H1 (cell line): ENCODE measurements around the gene TEAD4. TPM values are rescaled to one million over a fixed set of nuclear protein-coding genes. Genes with fewer than 3 reads are reported as not detected.

Experiments
- BCL11A ChIP-seq, 2 experiments: IDR thresholded peaks; one replicate each; pipeline ENCODE4 v1.6.1; 2011; ENCODE audit warnings: low read depth in 2 of 2, low read length in 2 of 2, mild to moderate bottlenecking in 2 of 2
- CEBPB ChIP-seq: IDR thresholded peaks from 2 replicates; pipeline ENCODE4 v1.6.1; 2012; ENCODE audit warnings: low read depth, low read length
- EZH2 ChIP-seq: fragments of 200-600 bp; sonication (generic); IDR thresholded peaks from 2 replicates; pipeline ENCODE4 v1.7.1; 2012; ENCODE audit warnings: low read depth, mild to moderate bottlenecking, moderate library complexity, low read length, inconsistent platforms; ENCODE audit not compliant: severe bottlenecking
- JUND ChIP-seq: IDR thresholded peaks from 2 replicates; pipeline ENCODE4 v1.6.1; 2011; ENCODE audit warnings: mild to moderate bottlenecking, improper control_type of control experiment, low read length
- KDM1A ChIP-seq: fragments of 200-600, 300-600 bp; sonication (generic); IDR thresholded peaks from 2 replicates; pipeline ENCODE4 v1.7.1; 2016; ENCODE audit warnings: mild to moderate bottlenecking, low read length, borderline replicate concordance
- PHF8 ChIP-seq: fragments of 200-600 bp; sonication (generic); conservative IDR thresholded peaks from 2 replicates; pipeline ENCODE4 v1.7.1; 2012; ENCODE audit warnings: low read depth, mild to moderate bottlenecking, inconsistent platforms, low read length, moderate library complexity
- SIRT6 ChIP-seq: IDR thresholded peaks from one replicate; pipeline ENCODE4 v1.7.1; 2012; ENCODE audit warnings: low read length, inconsistent platforms
- polyA plus RNA-seq, 7 experiments: library from polyadenylated mRNA; depleted of rRNA in 3 of 7; stranded (reverse) in 5 of 7; unstranded in 2 of 7; fragments of >200 nt in 5 of 7; fragments of 200-250 nt in 2 of 7; gene quantifications; 1 replicate in 5 of 7; 2 replicates in 1 of 7; 4 replicates in 1 of 7; pipeline versions ENCODE4 v1.2.1 to v1.2.3, GENCODE V29; 2011 to 2013; ENCODE audit warnings: missing spikeins in 2 of 7, mixed read lengths in 2 of 7
- total RNA-seq: library from RNA; stranded (reverse); fragmentation: NEBNext Ultra II Directional; extraction: Animal tissue kit (Norgen Biotek cat#: 25700); gene quantifications from 2 replicates; pipeline ENCODE4 v1.2.1, GENCODE V29; 2021

The TEAD4 gene
- total and polyA plus RNA-seq, 2 of the 8 experiments (the other 6 are each of a cell fraction or from before 2014, with no cell fraction given): 56.7 to 116 TPM

DNA sequence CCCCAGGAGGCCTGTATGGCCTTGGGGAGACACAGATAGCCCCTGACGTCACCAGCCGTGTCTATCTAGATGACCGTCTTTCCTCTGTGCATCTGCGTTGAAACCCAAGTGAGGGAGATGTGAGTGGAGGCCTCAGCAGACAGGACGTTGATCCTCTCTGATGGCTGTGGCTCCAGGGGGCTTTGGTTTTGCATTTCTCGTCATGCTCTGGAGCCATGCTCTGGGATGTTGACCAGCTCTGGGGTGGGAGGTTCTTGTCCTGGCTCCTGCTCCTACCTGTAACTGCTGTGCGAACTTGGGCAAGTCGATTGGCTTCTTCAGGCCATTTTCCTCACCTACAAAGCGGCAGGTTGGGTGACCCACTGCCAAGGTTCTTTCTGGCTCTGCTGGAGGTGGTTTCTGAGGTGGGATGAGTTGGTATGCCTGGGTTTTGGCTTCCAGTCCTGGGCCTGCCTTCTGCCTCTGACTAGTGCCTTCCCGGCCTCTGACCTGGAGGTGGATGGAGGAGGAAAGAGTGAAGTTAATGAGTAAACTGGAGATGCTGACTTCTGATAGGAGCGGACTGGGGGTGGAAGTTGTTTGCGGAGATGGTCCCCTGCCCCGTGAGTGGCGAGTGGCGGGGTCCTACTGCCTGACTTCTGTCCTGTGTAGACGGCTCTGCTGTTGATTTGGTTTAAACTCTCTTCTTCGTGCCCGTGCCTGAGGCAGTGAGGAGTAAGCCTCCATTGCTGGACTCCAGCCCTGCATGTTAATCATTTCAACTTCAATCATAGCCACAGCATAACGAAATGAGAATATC is 126.3 kb downstream of the TEAD4 start (continued):
- TF ChIP-seq SIRT6: no peak
- no peak for TF ChIP-seq CEBPB
- TF ChIP-seq JUND: no peak
- TF ChIP-seq BCL11A (IDR thresholded peaks at IDR 0.05; ENCODE audit: low read depth in 2 of 2, low read length in 2 of 2): no peak
- no peak for TF ChIP-seq PHF8
- no peak for TF ChIP-seq KDM1A
- no peak for TF ChIP-seq EZH2
